GM21360 (cell line): Measurements from ENCODE around the gene CUTA.
"Not testable (repeated sequence)": the region's sequence is repeated elsewhere in the genome, so short reads cannot be mapped to it uniquely, and the experiment has no call there.

ENCODE experiments used
- ATAC-seq: cut with Tn5 transposase; IDR thresholded peaks from one replicate; pipeline ENCODE4 v1.9.1; 2021; ENCODE audit warnings: mild to moderate bottlenecking, moderate library complexity; ENCODE audit not compliant: unreplicated experiment

The CUTA gene

GRCh38 chr6:33407132-33407718 is 10.7 kb downstream of the CUTA start:
- no peak for ATAC-seq

- ATAC-seq, result no peak
Measured at GRCh38 chr6:33406126-33406525, 11.8 kb downstream of the CUTA start.

GRCh38 chr6:33405386-33405940 is 12.4 kb downstream of the CUTA start:
- ATAC-seq, result no peak

- no peak for ATAC-seq
Measured at GRCh38 chr6:33404884-33405283, 13.0 kb downstream of the CUTA start.

GRCh38 chr6:33399881-33400280 is 18.0 kb downstream of the CUTA start:
- ATAC-seq, result not testable (repeated sequence)

- not testable (repeated sequence) for ATAC-seq
Measured at GRCh38 chr6:33398601-33399000, 19.3 kb downstream of the CUTA start.

DNA sequence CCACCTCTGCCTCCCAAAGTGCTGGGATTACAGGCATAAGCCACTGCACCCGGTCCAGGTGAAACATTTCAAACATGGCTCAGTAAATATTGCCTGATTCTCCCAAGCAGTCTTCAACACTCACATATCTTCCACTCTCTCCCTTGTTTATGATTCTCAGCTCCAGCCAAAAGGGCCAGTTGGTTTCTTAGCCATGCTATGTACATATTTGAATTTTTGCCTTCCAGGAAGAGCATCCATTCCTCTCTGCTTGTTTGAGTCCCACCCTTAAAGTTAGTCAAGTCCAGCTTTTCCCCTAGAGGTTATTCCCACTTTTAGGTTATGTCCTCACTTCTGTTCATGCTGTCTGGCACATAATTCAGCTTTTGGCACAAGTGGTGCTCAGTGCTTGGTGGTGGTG is 20.4 kb downstream of the CUTA start:
- no peak for ATAC-seq

DNA sequence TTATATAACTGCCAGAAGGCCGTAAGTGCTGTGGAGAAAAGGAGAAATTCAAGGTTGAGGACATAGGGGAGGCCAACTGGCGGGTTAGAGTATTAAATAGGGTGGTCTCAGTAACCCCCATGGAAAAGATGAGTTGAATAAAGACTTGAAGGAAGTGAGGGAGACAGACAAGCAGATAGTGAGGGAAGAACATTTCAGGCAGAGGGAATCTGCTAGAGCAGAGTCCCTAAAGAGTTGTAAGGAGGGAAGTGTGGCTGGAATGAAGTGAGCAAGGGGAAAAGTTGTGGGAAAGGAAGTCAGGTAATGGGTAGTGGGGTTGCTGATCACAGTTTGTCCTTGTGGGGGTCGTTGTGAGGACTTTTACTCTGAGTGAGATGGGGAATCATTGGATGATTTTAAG is 24.9 kb downstream of the CUTA start:
- no peak for ATAC-seq

- no peak for ATAC-seq
Measured at GRCh38 chr6:33392595-33392948, 25.3 kb downstream of the CUTA start.

DNA sequence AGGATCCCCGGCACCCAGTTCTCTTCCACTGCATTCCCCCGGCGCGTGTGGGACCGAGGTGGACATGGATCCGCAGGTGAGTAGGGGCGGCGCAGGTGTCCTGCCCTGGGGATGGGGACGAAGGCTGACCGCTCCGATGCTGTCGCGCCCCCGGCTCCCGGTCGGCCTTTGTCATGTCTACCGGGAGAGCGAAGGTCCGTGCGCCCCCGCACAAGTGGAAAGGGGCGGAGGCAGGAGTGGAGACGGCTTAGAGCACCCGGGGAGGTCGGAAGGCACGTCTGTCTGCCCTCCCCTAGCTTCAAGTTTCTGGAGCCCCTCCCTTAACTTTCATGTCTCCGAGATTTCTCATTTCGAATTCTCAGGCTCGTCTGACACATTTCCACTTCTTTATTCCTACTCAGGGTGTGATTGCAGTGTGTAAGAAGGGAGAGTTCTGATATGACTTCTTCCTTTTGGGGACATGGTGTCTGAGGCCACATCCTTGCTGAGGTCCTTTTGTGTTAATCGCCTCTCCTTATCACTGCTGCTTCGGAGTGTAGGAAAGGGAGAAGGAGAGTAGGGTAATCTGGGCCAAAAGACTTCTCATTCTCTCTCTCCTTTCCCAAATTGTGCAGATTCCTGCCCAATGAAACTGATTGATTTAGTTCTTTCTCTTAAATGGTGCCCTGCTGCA is 25.8 kb downstream of the CUTA start:
- no peak for ATAC-seq

DNA sequence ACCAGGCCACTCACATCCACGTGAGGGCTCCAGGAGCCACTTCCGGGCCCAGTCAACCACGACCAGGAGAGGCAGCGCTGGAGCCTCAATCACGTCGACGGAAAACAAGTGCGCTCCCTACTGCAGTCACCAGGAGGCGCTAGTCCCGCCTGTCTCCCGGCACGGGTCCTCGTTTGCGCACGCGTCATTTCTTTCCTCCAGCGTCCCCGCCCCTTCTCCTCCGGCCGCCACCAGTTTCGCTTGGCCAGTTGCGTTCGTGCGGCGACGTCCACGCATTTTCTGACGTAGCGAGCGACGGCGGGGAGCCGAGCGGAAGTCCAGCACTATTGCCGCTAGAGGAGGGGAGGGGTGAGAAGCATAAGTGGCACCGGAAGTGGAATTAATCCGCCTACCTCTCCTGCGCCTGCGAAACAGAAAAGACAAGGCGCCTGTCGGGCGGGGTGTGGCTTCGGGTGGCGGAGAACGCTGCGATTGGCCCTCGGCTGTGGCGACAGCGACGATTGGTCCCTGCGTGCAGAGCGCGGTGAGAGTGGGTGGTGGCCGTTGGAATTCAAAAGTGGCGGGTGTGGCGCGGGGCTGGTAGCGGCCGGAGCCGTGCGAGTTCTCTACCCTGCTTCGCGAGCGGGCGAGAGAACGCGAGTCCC is 26.5 kb downstream of the CUTA start, which contains the start of gene KIFC1:
TSS of gene KIFC1 (plus strand) at position 546 of the 644 bp plus-strand sequence. CDS start 163 bp downstream, outside the sequence.
- peak; percentile 78 for ATAC-seq

DNA sequence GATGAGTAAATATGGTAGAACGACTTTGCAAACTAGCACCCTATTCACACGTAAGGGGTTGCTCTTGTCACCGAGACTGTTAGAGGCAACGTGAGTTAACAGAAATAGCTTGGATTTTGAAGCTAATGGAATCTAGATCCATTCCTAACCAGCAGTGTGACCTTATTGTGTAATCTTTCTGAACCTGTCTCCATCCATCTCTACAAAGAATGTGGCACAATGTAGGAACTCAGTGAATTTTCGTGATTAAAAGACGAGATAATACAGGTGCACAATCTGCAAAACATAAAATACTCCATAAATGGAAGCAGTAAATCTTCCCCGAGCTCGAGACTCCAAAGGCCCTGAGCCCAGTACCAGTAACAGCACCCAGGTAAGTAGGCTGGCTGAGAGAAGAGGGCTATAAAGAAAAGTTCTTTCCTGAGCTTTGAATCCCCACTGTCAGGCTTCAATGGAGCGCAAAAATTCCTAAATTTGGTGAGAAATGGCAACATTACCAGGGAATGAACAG is 27.1 kb downstream of the CUTA start:
- peak; percentile 2 for ATAC-seq

- no peak for ATAC-seq
Measured at GRCh38 chr6:33390173-33390572, 27.7 kb downstream of the CUTA start.

- no peak for ATAC-seq
Measured at GRCh38 chr6:33384581-33385020, 33.3 kb downstream of the CUTA start.

DNA sequence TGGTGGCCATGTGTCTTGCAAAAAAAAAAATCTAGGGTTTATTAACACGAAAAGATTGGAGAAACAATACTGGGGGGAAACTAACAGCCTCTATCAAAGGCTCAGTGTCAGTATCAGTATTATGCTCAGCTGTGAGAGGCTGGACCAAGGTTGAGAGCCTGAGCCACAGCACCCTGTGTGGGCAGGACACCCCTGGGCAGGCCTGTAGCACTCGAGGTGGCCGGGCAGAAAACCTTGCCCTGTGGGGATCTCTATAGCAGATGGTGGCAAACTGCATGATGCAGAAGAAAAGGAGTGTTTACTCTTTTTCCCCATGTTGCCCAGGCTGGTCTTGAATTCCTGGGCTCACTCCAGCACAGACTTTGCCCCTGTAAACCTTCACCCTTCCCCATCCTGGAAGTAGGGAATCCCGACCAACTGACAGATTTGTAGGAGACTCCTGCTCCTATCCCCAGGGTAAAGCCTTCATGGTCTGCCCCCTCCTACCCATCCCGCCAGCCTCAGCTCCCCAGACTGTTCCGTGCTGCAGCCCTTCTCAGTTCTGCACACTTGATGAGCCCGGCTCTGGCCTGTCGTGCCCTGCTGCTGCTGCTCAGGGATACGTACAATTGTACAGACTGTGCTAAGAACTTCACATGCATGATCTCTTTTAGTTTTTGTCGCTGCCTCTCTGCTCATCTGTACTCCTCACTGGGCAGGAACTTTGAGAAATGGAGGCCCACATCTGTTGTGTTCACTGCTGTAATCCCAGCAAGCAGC is 34.3 kb downstream of the CUTA start:
- no peak for ATAC-seq

DNA sequence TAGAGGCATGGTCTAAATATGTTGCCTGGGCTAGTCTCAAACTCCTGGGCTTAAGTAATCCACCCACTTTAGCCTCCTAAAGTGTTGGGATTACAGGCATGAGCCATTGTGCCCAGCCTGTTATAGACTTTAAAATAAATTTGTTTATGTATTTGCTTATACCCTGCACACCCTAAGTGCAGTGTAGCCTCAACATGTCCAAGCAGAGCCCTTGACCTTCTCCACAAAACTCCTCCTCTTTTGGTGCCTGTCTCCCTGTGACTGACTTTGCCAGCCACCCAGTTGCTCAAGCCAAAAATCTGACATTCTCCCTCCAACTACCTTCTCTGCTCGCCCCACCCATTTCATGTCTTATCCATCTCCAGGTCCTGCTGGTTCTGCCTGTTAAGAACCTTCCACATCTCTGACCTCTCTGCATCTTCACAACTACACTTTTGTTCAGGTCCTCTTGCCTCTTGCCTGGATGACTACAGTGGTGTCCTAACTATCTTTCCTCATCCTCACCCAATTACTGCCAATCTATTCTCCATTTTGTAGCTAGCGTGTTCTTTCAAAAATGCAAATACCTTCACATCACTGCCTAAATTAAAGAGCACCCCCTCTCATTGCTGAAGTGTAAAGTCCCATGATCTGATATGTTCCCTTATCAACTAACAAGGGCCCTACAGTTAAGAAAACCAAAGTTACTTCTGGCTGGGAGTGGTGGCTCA is 37.5 kb downstream of the CUTA start:
- ATAC-seq, result no peak

- ATAC-seq, result not testable (repeated sequence)
Measured at GRCh38 chr6:33379184-33379583, 38.7 kb downstream of the CUTA start.

- no peak for ATAC-seq
Measured at GRCh38 chr6:33377171-33377570, 40.7 kb downstream of the CUTA start.

GRCh38 chr6:33375143-33375671 is 42.7 kb downstream of the CUTA start:
- ATAC-seq, result no peak
